ENCODE measurements around the gene ZRANB3.
"Not testable (repeated sequence)": the region's sequence is repeated elsewhere in the genome, so short reads cannot be mapped to it uniquely, and the experiment has no call there.

The ZRANB3 gene

GRCh38 chr2:135475128-135475527 is 55.9 kb downstream of the ZRANB3 start:
- no peak for DNase-seq

- no peak for DNase-seq
These were observed 57.5 kb downstream of the ZRANB3 start for GRCh38 chr2:135473567-135473966.

- DNase-seq, result no peak
These were observed 59.9 kb downstream of the ZRANB3 start for GRCh38 chr2:135471106-135471505.

GRCh38 chr2:135457279-135457678 is 73.7 kb downstream of the ZRANB3 start:
- DNase-seq, result no peak

GRCh38 chr2:135456835-135457234 is 74.2 kb downstream of the ZRANB3 start:
- no peak for DNase-seq

- DNase-seq, result no peak
These were observed 74.6 kb downstream of the ZRANB3 start for GRCh38 chr2:135456431-135456830.

- no peak for DNase-seq
These were observed 76.4 kb downstream of the ZRANB3 start for GRCh38 chr2:135454608-135455007.

- DNase-seq, result not testable (repeated sequence)
These were observed 78.0 kb downstream of the ZRANB3 start for GRCh38 chr2:135453027-135453426.

- no peak for DNase-seq
These were observed 79.1 kb downstream of the ZRANB3 start for GRCh38 chr2:135451966-135452365.

GRCh38 chr2:135443013-135443412 is 88.0 kb downstream of the ZRANB3 start:
- DNase-seq, result not testable (repeated sequence)

GRCh38 chr2:135435155-135435554 is 95.9 kb downstream of the ZRANB3 start:
- DNase-seq, result not testable (repeated sequence)

GRCh38 chr2:135424849-135425248 is 106.2 kb downstream of the ZRANB3 start:
- no peak for DNase-seq

- DNase-seq, result no peak
These were observed 108.1 kb downstream of the ZRANB3 start for GRCh38 chr2:135422898-135423297.

- DNase-seq, result no peak
These were observed 119.4 kb downstream of the ZRANB3 start for GRCh38 chr2:135411646-135412045.

- no peak for DNase-seq
These were observed 121.6 kb downstream of the ZRANB3 start for GRCh38 chr2:135409436-135409835.

- not testable (repeated sequence) for DNase-seq
These were observed 134.8 kb downstream of the ZRANB3 start for GRCh38 chr2:135396259-135396658.

- DNase-seq, result no peak
These were observed 144.0 kb downstream of the ZRANB3 start for GRCh38 chr2:135386993-135387392.

GRCh38 chr2:135378591-135378990 is 152.4 kb downstream of the ZRANB3 start:
- DNase-seq, result no peak

GRCh38 chr2:135373702-135374101 is 157.3 kb downstream of the ZRANB3 start:
- no peak for DNase-seq

- no peak for DNase-seq
These were observed 181.1 kb downstream of the ZRANB3 start for GRCh38 chr2:135349941-135350340.

GRCh38 chr2:135348096-135348704 is 182.8 kb downstream of the ZRANB3 start:
- DNase-seq, result not testable (repeated sequence)

- no peak for DNase-seq
These were observed 193.9 kb downstream of the ZRANB3 start for GRCh38 chr2:135337071-135337470.

- DNase-seq, result no peak
These were observed 195.8 kb downstream of the ZRANB3 start for GRCh38 chr2:135335256-135335655.

GRCh38 chr2:135327146-135327545 is 203.9 kb downstream of the ZRANB3 start:
- no peak for DNase-seq
